ENCODE results near the gene VCAN.

DNA sequence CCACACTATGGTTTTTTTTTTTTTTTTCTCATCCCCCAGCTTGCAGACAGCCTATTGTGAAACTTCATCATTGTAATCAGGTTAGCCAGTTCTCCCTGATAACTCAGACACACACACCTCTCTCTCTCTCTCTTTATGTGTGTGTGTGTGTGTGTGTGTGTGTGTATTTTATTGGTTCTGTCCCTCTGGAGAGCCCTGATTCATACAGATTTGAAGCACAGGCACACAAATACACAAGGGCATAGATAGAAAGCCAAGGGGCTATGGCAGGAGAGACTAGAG, 20.6 kb upstream of the VCAN start:
- no peak for TF ChIP-seq EZH2phosphoT487 (IDR thresholded peaks at IDR 0.05; ENCODE audit: borderline replicate concordance, low read depth, low read length)
- TF ChIP-seq, protein P1, sequence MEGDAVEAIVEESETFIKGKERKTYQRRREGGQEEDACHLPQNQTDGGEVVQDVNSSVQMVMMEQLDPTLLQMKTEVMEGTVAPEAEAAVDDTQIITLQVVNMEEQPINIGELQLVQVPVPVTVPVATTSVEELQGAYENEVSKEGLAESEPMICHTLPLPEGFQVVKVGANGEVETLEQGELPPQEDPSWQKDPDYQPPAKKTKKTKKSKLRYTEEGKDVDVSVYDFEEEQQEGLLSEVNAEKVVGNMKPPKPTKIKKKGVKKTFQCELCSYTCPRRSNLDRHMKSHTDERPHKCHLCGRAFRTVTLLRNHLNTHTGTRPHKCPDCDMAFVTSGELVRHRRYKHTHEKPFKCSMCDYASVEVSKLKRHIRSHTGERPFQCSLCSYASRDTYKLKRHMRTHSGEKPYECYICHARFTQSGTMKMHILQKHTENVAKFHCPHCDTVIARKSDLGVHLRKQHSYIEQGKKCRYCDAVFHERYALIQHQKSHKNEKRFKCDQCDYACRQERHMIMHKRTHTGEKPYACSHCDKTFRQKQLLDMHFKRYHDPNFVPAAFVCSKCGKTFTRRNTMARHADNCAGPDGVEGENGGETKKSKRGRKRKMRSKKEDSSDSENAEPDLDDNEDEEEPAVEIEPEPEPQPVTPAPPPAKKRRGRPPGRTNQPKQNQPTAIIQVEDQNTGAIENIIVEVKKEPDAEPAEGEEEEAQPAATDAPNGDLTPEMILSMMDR (conservative IDR thresholded peaks at IDR 0.05; ENCODE audit: low read length) = no peak
